ENCODE data around the gene NBEAL1.
"Not testable (repeated sequence)": the region's sequence is repeated elsewhere in the genome, so short reads cannot be mapped to it uniquely, and the experiment has no call there.

The NBEAL1 gene

GRCh38 chr2:203071148-203071547 lies 56.5 kb downstream of the NBEAL1 start:
- POLR2A ChIA-PET = no interaction called here
- TF ChIP-seq CTCF (IDR thresholded peaks at IDR 0.05; ENCODE audit: control extremely low read depth, extremely low read depth, low read depth, missing control alignments) = no peak
- DNase-seq (ENCODE audit: extremely low spot score) = no peak
- CTCF ChIA-PET = interaction anchor here (1.3 kb wide), 1 partner anchor 12 kb away, joined by 3 read pairs; no protein-coding TSS in a partner anchor

- DNase-seq (ENCODE audit: extremely low spot score) = no peak
- CTCF ChIA-PET = interaction anchor here (0.7 to 1.6 kb wide), 3 partner anchors 9 to 15 kb away, joined by 3 to 6 read pairs (median 4); no protein-coding TSS in a partner anchor
- POLR2A ChIA-PET = no interaction called here
- no peak for TF ChIP-seq CTCF (IDR thresholded peaks at IDR 0.05; ENCODE audit: control extremely low read depth, extremely low read depth, low read depth, missing control alignments)
These were observed 57.7 kb downstream of the NBEAL1 start for GRCh38 chr2:203072371-203072770.

- CTCF ChIA-PET = no interaction called here
- DNase-seq (ENCODE audit: extremely low spot score) = no peak
- no peak for TF ChIP-seq CTCF (IDR thresholded peaks at IDR 0.05; ENCODE audit: control extremely low read depth, extremely low read depth, low read depth, missing control alignments)
- POLR2A ChIA-PET = no interaction called here
These were observed 62.8 kb downstream of the NBEAL1 start for GRCh38 chr2:203077451-203077850.

- ChIA-PET POLR2A (no interaction called here), CTCF (interaction anchor here (1.1 to 1.3 kb wide), 2 partner anchors 8 to 36 kb away, joined by 4 to 6 read pairs; no protein-coding TSS in a partner anchor)
- no peak for DNase-seq (ENCODE audit: extremely low spot score)
- no peak for TF ChIP-seq CTCF (IDR thresholded peaks at IDR 0.05; ENCODE audit: control extremely low read depth, extremely low read depth, low read depth, missing control alignments)
These were observed 65.9 kb downstream of the NBEAL1 start for GRCh38 chr2:203080447-203081045.

GRCh38 chr2:203083328-203083727 lies 68.7 kb downstream of the NBEAL1 start:
- CTCF ChIA-PET = interaction anchor here (0.9 kb wide), 1 partner anchor 13 kb away, joined by 3 read pairs; no protein-coding TSS in a partner anchor
- TF ChIP-seq CTCF (IDR thresholded peaks at IDR 0.05; ENCODE audit: control extremely low read depth, extremely low read depth, low read depth, missing control alignments) = no peak
- DNase-seq (ENCODE audit: extremely low spot score) = no peak
- POLR2A ChIA-PET = no interaction called here

GRCh38 chr2:203086381-203086780 lies 71.7 kb downstream of the NBEAL1 start:
- CTCF ChIA-PET; POLR2A ChIA-PET; DNase-seq (ENCODE audit: extremely low spot score): not testable (repeated sequence)

GRCh38 chr2:203090721-203091120 lies 76.0 kb downstream of the NBEAL1 start:
- DNase-seq (ENCODE audit: extremely low spot score); POLR2A ChIA-PET; CTCF ChIA-PET: not testable (repeated sequence)

- DNase-seq (ENCODE audit: extremely low spot score) = no peak
- no peak for TF ChIP-seq CTCF (IDR thresholded peaks at IDR 0.05; ENCODE audit: control extremely low read depth, extremely low read depth, low read depth, missing control alignments)
- ChIA-PET CTCF (interaction anchor here (1.2 kb wide), 1 partner anchor 26 kb away, joined by 3 read pairs; no protein-coding TSS in a partner anchor), POLR2A (no interaction called here)
These were observed 83.1 kb downstream of the NBEAL1 start for GRCh38 chr2:203097735-203098134.

GRCh38 chr2:203102357-203102756 lies 87.7 kb downstream of the NBEAL1 start:
- POLR2A ChIA-PET; DNase-seq (ENCODE audit: extremely low spot score): not testable (repeated sequence)
- CTCF ChIA-PET = interaction anchor here (2.2 kb wide), 1 partner anchor 9 kb away, joined by 5 read pairs; no protein-coding TSS in a partner anchor

Measured in GM10248 (cell line).